Mesodermal cell (in vitro differentiated cells): Measurements from ENCODE around the gene CHGA.

Experiments
- H3K27ac ChIP-seq: 2 replicates; pipeline ENCODE4 v1.7.0; 2013; ENCODE audit warnings: mild to moderate bottlenecking, low read depth, low read length, moderate library complexity; ENCODE audit not compliant: severe bottlenecking
- H3K36me3 ChIP-seq: 2 replicates; pipeline ENCODE4 v1.7.1; 2013; ENCODE audit warnings: mild to moderate bottlenecking, low read length, moderate library complexity; ENCODE audit not compliant: control insufficient read depth, insufficient read depth
- H3K4me1 ChIP-seq: one replicate; pipeline ENCODE4 v1.7.1; 2013; ENCODE audit warnings: mild to moderate bottlenecking, low read length; ENCODE audit not compliant: insufficient read depth, control insufficient read depth, poor library complexity, severe bottlenecking
- H3K4me3 ChIP-seq: 2 replicates; pipeline ENCODE4 v1.7.0; 2013; ENCODE audit warnings: low read length, control low read depth, mild to moderate bottlenecking; ENCODE audit not compliant: insufficient read depth, poor library complexity, severe bottlenecking; ENCODE audit errors: extremely low read depth
- H3K9me3 ChIP-seq: 2 replicates; pipeline ENCODE4 v1.7.1; 2013; ENCODE audit warnings: mild to moderate bottlenecking, low read length, moderate library complexity; ENCODE audit not compliant: control insufficient read depth
- WGBS, 2 experiments: methylation state at CpG; one replicate each; pipeline ENCODE4 v1.1.5; 2013; ENCODE audit warnings: missing lambda C conversion rate in 2 of 2; ENCODE audit not compliant: insufficient coverage in 2 of 2; 5-methylcytosine and 5-hydroxymethylcytosine counted together

Gene CHGA

DNA sequence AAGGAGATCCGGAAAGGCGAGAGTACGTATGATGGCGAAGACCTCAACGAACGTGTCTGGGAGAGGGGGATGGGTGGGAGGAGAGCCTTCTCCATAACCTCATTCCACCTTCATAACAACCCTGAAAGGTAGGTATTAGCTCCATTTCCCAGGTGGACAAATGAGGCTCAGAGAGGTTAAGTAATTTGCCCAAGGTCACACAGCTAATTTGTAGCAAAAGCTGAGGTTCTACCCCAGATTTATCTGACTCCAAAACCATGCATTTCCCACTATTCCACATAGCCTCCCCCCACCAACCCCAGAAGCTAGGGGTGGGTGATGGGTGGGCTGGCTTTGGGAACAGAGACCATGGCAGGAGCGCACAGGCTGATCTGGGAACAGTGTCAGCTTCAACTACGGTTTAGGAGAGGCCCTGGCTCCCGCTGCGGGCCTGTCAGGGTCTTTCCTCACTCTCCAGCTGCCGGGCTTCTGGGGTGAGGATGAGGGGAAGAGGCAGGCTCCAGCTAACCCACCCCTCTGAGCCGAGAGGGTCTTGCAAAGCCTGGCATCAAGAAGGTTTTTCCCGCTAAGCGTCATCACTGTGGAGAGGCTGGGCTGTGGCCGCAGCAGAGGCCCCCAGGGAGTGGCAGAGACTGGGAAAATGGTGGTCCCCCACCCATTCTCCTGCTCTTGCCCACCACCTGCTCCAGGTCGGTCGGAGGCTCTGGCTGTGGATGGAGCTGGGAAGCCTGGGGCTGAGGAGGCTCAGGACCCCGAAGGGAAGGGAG is 8.9 kb downstream of the CHGA start:
- H3K27ac ChIP-seq: no peak overlapping the region
- no peaks in the 10 kb centered on the region for H3K36me3 ChIP-seq
- H3K9me3 ChIP-seq: no peaks in the 10 kb centered on the region
- WGBS, 2 experiments: 91 to 95% methylated on average over 5 to 9 of the region's 18 CpGs
- H3K4me1 ChIP-seq: no peaks in the 10 kb centered on the region
- H3K4me3 ChIP-seq: no peak overlapping the region

GRCh38 chr14:92932448-92933395 is 9.8 kb downstream of the CHGA start:
- no peaks in the 10 kb centered on the region for H3K36me3 ChIP-seq
- H3K27ac ChIP-seq: no peak overlapping the region
- no peak overlapping the region for H3K4me3 ChIP-seq
- no peaks in the 10 kb centered on the region for H3K4me1 ChIP-seq
- 89 to 91% methylated on average over 20 to 26 of the region's 35 CpGs for WGBS, 2 experiments
- no peaks in the 10 kb centered on the region for H3K9me3 ChIP-seq

- WGBS, 2 experiments: 89 to 91% methylated on average over 4 to 7 of the region's 8 CpGs
- H3K4me1 ChIP-seq: no peaks in the 10 kb centered on the region
Observed at GRCh38 chr14:92933481-92933880, 10.5 kb downstream of the CHGA start.

DNA sequence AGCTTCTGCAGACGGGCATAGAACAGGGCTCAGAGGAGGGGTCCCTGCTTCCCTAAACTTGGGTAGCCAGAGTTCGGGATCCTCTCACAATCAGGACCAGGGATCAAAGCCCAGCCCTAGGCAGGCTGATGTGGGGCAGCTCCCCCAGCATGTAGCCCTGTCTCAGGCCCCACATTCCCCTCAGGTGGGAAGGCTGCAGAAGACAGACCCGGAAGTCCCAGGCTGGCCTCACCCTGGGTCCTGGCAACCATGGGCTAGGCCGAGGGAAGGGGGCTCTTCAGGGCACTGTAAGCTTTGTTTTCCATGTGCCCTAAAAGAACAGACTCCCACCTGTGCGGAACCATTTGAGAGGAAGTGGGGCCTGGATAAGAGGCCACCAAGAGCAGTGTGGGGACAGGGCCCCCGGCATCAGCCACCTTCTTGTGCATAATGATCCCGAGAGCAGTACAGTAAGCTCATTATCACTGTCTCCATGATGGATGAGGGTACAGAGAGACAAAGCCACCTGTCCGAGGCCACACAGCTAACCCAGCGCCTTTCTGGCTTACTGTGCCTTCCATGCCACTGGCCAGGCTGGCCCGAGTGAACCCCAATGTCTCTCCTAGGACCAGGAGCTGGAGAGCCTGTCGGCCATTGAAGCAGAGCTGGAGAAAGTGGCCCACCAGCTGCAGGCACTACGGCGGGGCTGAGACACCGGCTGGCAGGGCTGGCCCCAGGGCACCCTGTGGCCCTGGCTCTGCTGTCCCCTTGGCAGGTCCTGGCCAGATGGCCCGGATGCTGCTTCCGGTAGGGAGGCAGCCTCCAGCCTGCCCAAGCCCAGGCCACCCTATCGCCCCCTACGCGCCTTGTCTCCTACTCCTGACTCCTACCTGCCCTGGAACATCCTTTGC is 11.5 kb downstream of the CHGA start:
- no peaks in the 10 kb centered on the region for H3K36me3 ChIP-seq
- 89 to 92% methylated on average over 18 to 19 of the region's 19 CpGs for WGBS, 2 experiments

More at GRCh38 chr14:92933481-92933880, 10.5 kb downstream of the CHGA start:
- Histone ChIP-seq H3K9me3 (no peaks in the 10 kb centered on the region), H3K27ac (no peak overlapping the region), H3K4me3 (no peak overlapping the region), H3K36me3 (no peaks in the 10 kb centered on the region)

GRCh38 chr14:92935446-92935845 is 12.5 kb downstream of the CHGA start:
- WGBS, 2 experiments: 94 to 96% methylated on average over 9 to 11 of the region's 11 CpGs
- H3K4me1 ChIP-seq: no peaks in the 10 kb centered on the region
- no peaks in the 10 kb centered on the region for H3K36me3 ChIP-seq
- no peak overlapping the region for H3K27ac ChIP-seq
- H3K4me3 ChIP-seq: no peak overlapping the region
- no peaks in the 10 kb centered on the region for H3K9me3 ChIP-seq

More for the DNA sequence above, 11.5 kb downstream of the CHGA start:
- Histone ChIP-seq H3K9me3 (no peaks in the 10 kb centered on the region), H3K4me1 (no peaks in the 10 kb centered on the region), H3K27ac (no peak overlapping the region), H3K4me3 (no peak overlapping the region)

GRCh38 chr14:92936085-92936484 is 13.1 kb downstream of the CHGA start:
- Histone ChIP-seq H3K4me1 (no peaks in the 10 kb centered on the region), H3K4me3 (no peak overlapping the region), H3K27ac (no peak overlapping the region), H3K36me3 (no peaks in the 10 kb centered on the region), H3K9me3 (no peaks in the 10 kb centered on the region)
- 89 to 90% methylated on average over 8 to 10 of the region's 11 CpGs for WGBS, 2 experiments

- Histone ChIP-seq H3K9me3 (no peaks in the 10 kb centered on the region), H3K4me3 (no peak overlapping the region), H3K36me3 (no peaks in the 10 kb centered on the region), H3K4me1 (no peaks in the 10 kb centered on the region), H3K27ac (no peak overlapping the region)
- 91 to 95% methylated on average over 9 to 13 of the region's 16 CpGs for whole genome bisulfite sequencing, 2 experiments
Observed at GRCh38 chr14:92937051-92937937, 14.3 kb downstream of the CHGA start.

DNA sequence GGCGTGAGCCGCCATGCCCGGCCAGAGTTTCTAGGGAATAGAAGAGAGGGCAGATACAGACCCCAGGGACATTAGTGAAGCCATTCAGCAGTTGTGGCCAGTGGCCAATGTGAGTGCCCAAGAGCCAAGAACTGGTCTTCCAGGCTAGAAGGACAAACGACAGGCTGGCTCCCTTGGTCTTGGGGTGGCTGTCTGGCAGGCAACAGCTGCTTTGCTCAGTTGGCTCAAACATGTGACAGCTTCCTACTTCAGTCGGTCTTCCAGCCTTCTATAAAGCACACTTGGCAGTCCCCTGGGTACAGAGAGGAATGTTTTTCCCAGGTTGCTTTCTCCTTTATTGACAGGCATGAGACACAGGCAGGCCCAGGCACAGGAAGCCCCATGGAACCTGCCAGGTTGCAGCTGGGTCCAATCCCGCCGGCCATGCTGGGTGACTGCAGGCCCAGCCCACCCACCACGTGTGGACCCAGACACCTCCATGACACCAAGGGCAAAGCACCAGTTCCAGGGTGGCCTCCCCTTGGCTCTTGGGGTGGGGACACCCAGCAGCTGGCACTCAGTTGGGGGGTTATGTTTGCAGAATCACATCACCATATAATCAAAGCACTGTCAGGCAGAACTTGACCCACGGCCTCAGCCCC is 15.4 kb downstream of the CHGA start:
- H3K36me3 ChIP-seq: no peaks in the 10 kb centered on the region
- no peak overlapping the region for H3K4me3 ChIP-seq
- H3K27ac ChIP-seq: no peak overlapping the region
- no peaks in the 10 kb centered on the region for H3K4me1 ChIP-seq
- H3K9me3 ChIP-seq: no peaks in the 10 kb centered on the region
- 82% methylated on average over 9 of the region's 9 CpGs for WGBS, 2 experiments

- no peak overlapping the region for H3K27ac ChIP-seq
- H3K4me1 ChIP-seq: no peaks in the 10 kb centered on the region
- 93 to 94% methylated on average over 20 to 26 of the region's 27 CpGs for WGBS, 2 experiments
- H3K36me3 ChIP-seq: no peaks in the 10 kb centered on the region
- H3K4me3 ChIP-seq: no peak overlapping the region
- H3K9me3 ChIP-seq: no peaks in the 10 kb centered on the region
Observed at GRCh38 chr14:92938890-92939671, 16.1 kb downstream of the CHGA start.
